Suppressor macrophage treated with lipopolysaccharide for 1 hour (primary cell): ENCODE measurements around the gene JMJD1C.
A peak's percentile ranks its signal among the peaks of the same experiment; 100 is the strongest.

Source experiments
- DNase-seq, 3 donors: peaks; one replicate each; pipeline ENCODE4 v3.0.0-alpha.2; 2020 to 2022

JMJD1C gene

DNA sequence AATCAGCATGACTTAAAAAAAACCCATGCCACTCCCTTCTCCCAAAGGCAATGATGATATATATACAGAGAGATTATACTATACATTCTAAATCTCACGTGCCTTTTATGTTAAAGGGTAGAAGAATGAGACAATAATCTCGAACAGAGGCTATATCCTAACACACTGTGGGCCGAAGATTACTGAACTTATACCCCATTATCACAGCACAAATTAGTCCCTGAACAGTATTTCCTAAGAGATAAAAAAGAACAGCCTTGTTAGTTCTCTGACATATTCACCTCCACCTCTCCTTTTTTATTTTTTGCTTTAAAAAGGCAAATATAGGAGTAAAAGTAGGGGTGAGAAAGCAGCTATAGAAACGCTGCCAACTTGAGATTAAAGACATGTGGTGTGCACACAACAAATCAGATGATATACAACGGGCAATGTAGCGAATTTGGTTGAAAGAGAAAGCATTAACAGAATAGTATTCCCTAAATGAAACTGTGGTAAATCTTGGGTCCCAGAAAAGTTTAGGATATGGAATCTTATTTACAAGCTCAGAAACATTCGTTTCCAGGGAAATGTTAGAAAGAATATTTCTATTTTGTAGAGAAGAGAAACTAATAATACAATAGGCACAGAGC is 69.5 kb downstream of the JMJD1C start:
- DNase-seq, result no peak

DNA sequence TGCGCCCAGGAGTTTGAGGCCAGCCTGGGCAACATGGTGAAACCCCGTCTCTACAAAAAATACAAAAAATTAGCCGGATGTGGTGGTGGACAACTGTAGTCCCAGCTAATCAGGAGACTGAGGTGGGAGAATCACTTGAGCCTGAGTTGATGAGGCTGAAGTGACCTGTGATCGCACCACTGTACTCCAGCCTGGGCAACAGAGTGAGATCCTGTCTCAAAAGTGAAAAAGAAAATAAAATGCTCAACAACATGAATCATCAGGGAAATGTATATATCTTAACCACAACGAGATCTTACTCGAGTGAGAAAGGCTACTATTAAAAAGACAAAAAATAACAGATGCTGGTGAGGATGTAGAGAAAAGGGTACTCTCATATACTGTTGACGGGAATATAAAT is 72.7 kb downstream of the JMJD1C start:
- no peak for DNase-seq

DNA sequence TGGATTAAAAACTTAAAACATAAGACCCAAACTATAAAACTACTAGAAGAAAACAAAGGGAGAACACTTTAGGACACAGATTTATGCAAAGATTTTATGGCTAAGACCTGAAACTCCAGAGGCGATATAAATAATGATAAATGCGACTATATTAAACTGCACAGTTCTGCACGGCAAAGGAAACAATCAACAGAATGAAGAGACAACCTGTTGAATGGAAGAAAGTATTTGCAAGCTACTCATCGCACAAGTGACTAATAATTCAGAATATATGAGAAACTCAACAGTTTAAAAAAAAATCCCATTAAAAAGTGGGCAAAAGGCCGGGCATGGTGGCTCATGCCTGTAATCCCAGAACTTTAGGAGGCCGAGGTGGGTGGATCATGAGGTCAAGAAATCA is 73.6 kb downstream of the JMJD1C start:
- DNase-seq, result no peak

DNA sequence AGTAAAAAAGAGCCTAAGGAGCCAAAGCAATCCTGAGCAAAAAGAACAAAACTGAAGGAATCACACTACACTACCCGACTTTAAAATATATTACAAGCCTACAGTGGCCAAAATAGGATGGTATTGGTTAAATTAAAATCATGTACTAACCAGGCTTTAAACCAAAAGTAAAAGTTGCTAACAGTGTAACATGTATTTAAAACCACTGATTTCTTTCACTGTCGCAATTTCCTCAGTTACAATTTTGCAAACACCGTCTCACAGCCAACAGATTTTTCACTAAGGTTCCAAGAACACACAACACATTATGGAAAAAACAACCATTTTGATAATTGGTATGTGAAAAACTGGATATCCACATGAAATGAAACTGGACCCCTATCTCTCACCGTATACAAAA is 74.0 kb downstream of the JMJD1C start:
- DNase-seq, result peak; percentile 11 to 42 (median 31)

DNA sequence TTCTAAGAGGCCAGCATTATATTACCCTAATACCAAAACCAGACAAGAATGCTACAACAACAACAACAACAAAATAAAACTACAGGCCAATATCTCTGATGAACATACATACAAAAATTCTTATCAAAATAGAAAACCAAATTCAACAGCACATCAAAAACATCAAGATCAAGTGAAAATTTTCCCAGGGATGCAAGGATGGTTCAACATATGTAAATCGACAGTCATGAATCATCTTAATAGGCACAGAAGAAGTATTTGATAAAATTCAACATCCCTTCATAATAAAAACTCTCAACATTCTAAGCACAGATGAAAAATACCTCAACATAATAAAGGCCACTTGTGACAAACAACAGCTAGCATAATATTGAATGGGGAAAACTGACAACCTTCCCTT is 75.3 kb downstream of the JMJD1C start:
- no peak for DNase-seq

DNA sequence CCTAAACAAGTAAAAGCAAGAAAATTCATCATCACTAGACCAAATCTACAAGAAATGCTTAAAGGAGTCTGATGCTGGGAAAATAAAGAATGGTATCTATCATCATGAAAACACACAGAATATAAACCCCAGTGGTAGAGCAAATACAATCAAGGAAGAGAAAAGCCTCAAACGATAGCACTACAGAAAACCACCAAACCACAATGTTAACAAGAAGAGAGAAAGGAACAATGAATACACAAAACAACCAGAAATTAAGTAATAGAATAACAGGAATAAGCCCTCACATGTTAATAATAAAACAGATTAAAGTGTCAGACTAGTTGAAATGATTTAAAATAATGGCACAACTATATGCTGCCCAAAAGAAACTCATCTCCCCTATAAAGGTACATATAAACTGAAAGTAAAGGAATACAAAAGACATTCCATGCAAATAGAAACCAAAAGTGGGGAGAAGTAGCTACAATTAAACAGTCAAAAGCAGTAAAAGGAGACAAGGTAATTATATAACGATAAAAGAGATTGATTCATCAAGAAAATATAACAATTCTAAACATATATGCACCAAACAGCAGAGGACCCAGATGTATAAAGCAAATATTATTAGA is 77.3 kb downstream of the JMJD1C start:
- DNase-seq, result no peak

DNA sequence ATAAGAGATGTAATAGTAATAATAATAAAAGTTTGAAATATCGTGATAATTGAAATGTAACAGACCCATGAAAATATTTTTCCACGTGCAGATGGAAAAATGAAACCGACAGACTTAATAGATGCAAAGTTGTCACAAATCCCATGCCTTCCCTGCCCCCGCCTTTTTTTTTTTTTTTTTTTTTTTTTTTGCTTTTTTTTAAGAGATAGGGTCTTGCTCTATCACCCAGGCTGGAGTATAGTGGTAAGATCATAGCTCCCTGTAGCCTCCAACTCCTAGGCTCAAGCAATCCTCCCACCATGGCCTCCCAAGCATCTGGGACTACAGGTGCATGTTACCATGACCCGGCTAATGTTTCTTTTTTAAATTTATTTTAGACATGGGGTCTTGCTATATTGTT is 80.5 kb downstream of the JMJD1C start:
- DNase-seq, result no peak

DNA sequence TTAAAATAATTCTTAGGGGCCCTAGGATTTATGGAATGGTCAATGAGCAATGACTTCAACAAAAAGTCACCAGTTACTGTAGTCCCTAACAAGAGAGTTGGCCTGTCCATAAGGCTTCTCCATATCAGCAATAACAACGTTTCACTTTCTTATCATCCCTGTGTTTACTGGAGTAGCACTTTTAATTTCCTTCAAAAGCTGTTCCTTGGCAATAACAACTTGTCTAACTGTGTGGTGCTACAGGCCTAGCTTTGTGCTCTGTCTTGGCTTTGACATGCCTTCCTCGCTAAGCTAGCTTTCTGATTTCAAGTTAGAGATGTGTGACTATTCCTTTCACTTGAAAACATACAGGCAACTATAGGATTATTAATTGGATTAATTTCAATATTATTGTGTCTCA is 81.1 kb downstream of the JMJD1C start:
- no peak for DNase-seq

DNA sequence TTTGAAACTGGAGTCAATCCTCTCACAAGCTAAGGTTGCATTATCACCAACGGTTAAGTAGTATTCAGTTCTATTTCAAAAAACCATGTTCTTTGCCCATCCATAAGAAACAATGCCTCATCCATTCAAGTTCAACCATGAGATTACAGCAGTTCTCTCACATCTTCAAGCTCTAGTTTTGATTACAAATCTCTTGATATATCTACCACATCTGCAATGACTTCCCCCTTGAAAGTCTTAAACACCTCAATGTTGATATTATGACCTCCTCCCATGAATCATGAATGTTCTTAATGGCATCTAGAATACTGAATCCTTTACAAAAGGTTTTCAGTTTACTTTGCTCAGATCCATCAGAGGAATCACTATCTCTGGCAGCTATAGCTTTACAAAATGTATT is 81.8 kb downstream of the JMJD1C start:
- DNase-seq, result no peak

DNA sequence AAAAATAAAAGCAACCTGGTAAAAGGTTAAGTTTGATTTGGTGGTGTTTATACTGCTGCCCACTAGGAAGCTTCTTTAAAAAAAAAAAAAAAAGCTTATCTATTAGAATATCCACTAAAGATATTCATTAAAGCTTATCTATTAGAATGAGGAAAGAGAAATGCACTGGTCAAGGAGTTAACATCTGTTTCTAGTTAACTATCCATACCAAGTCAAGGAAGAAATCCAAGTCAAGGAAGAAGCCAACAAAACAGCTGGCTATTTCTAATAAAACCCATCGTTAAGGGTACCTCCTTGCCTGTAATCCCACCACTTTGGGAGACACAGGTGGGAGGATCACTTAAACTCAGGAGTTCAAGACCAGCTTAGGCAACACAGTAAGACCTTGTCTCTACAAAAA is 82.6 kb downstream of the JMJD1C start:
- DNase-seq, result no peak

DNA sequence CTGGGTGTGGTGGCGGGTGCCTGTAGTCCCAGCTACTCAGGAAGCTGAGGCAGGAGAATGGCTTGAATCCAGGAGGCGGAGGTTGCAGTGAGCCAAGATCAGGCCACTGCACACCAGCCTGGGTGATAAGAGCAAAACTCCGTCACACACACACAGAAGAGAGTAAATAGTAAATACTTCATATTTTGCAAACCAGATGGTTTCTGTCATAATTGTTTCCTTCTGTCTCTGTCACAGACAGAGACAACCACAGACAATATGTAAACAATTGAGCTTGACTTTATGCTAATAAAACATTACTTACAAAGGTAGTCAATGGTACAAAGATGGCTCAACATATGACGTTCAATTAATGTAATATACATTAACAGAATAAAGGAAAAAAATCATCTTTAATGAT is 83.7 kb downstream of the JMJD1C start:
- DNase-seq, result no peak

DNA sequence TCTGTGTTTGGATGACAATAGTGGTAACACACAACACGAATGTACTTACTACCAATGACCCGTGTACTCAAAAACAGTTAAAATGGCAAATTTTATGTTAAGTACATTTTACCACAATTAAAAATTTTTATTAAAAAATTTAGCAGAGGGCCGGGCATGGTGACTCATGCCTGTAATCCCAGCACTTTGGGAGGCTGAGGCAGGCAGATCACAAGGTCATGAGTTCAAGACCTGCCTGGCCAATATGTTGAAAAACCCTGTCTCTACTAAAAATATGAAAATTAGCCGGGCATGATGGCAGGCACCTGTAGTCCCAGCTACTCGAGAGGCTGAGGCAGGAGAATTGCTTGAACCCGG is 88.5 kb downstream of the JMJD1C start:
- peak in 1 of 3 donors; percentile 4 for DNase-seq

DNA sequence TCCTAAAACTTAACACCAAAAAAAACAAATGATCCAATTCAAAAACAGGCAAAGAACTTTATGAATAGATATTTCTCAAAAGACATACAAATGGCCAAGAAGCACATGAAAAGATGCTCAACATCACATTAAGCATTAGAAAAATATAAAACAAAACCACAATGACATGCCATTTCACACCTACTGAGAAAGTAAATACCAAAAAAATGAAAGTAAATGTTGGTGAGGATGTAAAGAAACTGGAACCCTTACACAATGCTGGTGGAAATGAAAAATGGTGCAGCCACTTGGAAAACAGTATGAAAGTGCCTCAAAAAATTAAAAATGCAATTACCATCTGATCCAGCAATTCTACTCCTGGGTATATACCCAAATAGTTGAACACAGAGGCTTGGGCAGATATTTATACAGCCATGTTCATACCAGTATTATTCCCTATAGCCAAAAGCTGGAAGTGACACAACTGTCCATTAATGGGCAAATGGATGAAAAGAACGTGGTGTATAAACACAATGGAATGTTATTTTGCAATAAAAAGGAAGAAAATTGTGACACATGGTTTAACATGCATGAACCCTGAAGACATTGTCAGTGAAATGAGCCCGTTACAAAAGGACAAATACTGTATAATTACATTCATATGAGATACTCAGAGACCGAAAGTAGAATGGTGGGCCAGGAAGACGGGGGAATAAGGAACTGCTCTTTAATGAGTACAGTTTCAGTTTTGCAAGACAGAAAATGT is 89.0 kb downstream of the JMJD1C start:
- peak; percentile 54 to 73 (median 64) for DNase-seq

DNA sequence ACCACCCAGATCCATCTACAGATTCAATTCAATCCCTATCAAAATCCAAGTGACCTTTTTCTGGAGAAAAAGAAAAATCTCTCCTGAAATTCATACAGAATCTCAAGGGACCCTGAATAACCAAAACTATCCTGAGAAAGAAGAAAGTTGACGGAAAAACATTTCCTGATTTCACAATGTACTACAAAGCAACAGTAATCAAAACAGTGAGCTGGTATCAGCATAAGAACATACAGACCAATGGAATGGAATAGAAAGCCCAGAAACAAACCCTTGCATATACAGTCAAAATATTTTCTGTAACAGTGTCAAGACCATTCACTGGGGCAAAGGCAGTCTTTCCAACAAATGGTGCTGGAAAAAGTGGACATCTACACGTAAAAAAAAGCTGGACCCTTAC is 89.9 kb downstream of the JMJD1C start:
- no peak for DNase-seq

DNA sequence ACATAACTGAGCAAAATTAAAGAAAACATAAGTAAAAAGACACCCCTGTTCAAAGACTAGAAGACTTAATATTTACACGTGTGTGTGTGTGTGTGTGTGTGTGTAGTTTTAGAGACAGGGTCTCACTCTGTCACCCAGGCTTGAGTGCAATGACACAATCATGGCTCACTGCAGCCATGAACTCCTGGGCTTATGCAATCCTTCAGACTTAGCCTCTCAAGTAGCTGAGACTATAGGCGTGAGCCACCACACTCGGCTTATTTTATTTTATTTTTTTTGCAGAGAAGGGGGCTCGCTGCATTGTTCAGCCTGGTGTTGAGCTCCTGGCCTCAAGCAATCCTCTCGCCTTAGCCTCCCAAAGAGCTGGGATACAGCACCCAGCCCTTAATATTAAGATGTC is 90.3 kb downstream of the JMJD1C start:
- DNase-seq, result no peak

DNA sequence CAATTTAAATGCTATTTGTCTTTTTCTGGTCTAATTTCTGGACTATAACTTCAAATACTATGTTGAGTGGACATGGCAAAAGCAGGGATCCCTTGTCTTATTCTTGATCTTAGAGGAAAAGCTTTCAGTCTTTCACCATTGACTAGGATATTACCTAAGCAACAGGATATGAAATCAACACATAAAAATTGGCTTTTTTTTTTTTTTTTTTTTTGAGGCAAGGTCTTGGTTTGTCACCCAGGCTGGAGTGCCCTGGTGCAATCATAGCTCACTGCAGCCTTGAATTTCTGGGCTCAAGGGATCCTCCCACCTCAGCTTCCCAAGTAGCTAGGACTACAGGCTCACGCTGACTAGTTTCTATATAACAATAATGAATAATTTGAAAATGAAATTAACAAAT is 90.8 kb downstream of the JMJD1C start:
- peak in 1 of 3 donors; percentile 28 for DNase-seq

DNA sequence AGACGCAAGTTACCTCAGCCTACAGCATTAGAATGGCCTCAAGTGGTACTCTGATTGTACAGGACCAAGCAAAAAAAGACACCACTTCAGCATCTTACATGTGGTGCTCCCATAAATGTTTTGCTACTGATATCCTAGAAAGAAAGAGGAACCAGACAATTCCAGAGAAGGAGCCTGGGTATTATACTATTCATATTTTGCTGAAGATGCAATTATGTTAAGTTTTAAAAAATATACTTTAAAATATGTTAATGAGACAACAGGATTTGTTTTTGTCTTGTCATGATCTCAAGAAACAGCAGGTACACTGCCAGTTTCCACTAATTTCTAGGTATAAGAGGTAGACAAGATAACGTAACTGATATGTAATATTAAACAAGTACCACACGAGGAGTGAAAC is 92.6 kb downstream of the JMJD1C start:
- DNase-seq, result no peak

DNA sequence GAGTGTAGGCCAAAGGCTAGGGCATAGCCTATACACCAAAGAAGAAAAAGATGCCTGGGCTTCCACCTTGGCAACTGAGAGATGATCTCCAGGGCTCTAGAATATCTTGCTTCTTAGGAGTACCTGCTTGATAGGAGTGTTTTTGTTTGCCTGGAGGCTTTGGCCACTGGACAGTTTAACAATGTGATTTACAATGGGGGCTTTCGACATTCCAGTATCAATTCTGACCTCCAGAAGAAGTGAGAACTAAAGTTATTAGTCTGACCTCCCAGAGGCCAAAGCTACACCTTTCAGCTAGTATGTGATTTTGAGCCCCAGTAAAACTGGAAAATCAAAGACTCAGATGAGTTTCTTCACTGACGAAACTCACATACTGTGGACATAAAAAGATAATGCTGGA is 96.1 kb downstream of the JMJD1C start:
- no peak for DNase-seq

DNA sequence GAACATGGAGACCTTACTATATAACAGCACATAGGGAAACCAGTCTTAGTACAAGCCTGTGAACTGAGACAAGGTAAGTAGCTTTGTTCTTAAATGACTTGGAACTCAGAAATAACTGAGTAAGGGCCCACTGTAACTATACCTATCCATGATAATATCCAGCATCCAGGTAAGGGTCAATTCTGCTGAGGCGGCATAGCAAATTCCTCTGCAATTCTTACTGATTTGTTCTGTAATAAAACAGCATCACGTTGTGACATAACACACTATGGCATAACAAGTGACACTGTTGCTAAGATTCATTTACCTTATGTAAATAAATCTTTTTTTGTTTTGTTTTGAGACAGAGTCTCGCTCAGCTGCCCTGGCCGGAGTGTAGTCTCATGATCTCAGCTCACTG is 97.4 kb downstream of the JMJD1C start:
- no peak for DNase-seq

DNA sequence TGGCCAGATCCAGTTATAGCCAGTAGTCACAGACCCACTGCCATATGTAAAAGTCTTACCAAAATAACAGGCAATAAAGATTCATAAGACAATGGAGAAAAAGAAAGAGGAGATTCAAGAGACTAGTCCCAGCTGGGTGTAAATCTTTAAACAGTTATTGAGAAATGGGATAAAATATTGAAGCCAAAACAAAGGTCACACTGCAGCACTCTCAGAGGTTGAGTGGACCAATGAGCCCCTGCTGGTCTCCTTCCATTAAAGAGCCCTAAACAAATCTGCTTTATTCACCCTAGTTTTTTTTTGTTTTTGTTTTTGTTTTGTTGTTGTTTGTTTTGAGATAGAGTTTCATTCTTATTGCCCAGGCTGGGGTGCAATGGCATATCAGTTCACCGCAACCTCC is 98.8 kb downstream of the JMJD1C start:
- no peak for DNase-seq

DNA sequence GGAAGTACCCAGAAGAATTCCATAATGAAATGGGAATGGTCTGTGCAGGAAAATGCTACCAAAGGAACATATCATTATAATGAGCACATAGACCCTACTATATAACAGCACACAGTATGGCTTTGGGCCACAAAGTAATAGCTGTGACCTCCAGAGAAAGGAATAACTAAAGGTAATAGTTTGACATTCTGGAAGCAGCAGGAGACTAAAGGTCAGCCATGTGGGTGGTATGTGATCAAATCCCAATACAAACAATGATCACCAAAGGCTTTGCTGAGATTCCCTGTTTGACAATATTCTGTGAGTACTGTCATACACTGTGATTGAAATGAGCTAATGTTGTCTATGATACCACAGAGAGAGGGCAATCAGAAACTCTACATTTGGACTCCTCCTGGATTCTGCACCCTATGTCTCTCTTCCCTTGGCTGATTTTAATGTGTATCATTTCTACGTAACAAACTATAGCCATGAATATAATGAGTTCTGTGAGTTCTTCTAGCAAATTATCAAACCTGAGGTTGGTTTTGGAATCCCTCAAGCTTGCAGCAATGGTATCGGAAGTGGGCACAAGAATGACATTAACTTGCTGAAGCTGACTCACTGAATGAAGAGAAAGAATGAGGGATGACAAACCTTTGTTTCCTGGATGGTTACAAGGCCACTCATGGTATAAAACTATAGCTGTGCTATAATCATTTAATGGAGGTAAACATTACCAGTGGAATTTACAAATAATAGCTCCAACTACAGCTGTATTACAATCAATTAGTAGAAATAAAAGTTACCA is 99.6 kb downstream of the JMJD1C start:
- DNase-seq, result no peak

DNA sequence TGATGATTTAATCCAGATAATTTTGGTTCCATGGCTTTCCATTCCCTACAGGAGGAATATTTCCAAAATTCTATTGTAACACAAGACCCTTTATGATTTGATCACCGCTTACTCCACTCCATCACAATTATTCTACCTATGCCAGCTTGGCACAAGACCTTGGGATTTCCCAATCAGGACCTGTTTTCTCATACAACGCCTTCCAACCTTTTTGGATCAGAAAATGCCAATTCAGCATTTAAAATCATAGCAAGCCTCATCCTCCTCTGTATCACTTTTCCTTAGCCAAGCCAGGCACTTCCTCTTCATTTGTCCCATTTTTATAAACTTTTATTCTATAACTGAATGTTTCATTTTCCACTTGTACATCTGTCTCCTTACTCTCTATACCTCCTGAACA is 100.9 kb downstream of the JMJD1C start:
- DNase-seq, result no peak

DNA sequence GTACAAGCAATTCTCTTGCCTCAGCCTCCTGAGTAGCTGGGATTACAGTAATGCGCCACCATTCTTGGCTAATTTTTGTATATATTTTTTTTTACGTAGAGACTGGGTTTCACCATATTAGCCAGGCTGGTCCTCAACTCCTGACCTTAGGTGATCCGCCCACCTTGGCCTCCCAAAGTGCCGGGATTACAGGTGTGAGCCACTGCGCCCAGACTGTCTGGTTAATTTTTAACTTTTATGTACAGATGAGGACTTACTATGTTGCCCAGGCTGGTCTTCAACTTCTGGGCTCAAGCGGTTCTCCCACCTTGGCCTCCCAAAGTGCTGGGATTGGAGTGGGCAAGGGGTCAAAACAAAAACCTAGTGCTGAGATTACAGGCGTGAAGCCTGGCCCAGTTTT is 101.8 kb downstream of the JMJD1C start:
- no peak for DNase-seq

DNA sequence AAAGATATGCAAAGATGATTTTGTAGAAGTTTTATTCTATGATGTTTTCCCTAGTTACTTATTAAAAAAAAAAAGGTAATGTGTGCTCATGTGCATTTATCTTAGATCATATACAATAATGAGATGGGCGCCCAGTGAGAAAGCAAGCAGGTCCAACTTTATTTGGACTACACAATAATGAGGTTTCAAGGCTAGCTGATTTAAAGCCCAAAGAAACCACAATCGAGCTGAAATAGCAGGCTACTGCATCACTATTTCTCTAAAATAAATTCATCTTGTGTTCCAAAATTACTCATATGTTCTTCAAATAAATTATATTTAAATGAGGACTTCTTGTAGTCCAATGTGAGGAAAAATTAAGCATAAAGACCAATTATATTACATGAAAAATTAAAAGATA is 110.1 kb downstream of the JMJD1C start:
- DNase-seq, result no peak
